ENCODE results near the gene INF2.
"Not testable (repeated sequence)": the region's sequence is repeated elsewhere in the genome, so short reads cannot be mapped to it uniquely, and the experiment has no call there.

Gene INF2

DNA sequence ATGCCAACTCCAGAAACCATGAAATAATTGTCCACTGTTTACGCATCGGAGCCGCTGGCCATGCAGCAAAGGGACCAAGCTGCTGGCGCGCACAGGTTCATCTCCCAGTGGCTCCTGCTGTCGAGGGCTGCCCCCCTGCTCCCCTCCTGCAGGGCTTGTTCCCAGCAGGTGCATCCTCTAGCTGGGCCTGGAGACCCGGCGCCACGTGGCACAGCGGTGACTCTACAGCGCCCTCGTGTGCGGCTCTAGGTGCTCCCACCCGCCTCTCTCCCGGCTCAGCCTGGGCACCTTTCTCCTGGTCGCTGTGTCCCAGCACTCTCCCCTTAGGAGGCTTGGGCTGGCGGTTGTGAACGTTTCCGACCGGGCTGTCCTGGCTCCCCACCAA, 37.5 kb upstream of the INF2 start:
- no peak overlapping the region for H3K4me3 ChIP-seq (ENCODE audit: low read depth, low read length)
- TF ChIP-seq, protein P1, sequence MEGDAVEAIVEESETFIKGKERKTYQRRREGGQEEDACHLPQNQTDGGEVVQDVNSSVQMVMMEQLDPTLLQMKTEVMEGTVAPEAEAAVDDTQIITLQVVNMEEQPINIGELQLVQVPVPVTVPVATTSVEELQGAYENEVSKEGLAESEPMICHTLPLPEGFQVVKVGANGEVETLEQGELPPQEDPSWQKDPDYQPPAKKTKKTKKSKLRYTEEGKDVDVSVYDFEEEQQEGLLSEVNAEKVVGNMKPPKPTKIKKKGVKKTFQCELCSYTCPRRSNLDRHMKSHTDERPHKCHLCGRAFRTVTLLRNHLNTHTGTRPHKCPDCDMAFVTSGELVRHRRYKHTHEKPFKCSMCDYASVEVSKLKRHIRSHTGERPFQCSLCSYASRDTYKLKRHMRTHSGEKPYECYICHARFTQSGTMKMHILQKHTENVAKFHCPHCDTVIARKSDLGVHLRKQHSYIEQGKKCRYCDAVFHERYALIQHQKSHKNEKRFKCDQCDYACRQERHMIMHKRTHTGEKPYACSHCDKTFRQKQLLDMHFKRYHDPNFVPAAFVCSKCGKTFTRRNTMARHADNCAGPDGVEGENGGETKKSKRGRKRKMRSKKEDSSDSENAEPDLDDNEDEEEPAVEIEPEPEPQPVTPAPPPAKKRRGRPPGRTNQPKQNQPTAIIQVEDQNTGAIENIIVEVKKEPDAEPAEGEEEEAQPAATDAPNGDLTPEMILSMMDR (conservative IDR thresholded peaks at IDR 0.05; ENCODE audit: low read depth, low read length) = no peak
- DNase-seq (ENCODE audit: low read depth) = no peak

DNA sequence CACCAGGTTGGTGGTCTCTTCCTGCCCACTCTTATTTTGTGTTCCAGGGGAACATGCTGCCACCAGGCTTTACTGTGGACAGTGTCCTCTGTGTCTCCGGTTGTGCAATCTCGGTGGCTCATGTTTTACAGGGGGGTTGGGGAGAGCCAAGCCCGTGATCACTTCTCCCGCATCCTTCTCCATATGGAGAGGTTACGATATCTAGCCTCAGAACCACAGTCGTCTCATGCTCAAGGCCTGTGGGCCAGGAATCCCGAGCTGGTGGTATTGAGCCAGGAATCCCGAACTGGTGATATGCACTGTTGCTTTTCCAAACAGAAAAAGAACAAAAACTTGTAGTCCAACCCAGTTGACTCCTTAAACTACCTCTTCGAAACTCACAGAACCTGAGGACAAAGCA, 37.0 kb upstream of the INF2 start:
- no peak overlapping the region for H3K4me3 ChIP-seq (ENCODE audit: low read depth, low read length)
- TF ChIP-seq, protein P1 (conservative IDR thresholded peaks at IDR 0.05; ENCODE audit: low read depth, low read length) = no peak
- DNase-seq (ENCODE audit: low read depth) = no peak

DNA sequence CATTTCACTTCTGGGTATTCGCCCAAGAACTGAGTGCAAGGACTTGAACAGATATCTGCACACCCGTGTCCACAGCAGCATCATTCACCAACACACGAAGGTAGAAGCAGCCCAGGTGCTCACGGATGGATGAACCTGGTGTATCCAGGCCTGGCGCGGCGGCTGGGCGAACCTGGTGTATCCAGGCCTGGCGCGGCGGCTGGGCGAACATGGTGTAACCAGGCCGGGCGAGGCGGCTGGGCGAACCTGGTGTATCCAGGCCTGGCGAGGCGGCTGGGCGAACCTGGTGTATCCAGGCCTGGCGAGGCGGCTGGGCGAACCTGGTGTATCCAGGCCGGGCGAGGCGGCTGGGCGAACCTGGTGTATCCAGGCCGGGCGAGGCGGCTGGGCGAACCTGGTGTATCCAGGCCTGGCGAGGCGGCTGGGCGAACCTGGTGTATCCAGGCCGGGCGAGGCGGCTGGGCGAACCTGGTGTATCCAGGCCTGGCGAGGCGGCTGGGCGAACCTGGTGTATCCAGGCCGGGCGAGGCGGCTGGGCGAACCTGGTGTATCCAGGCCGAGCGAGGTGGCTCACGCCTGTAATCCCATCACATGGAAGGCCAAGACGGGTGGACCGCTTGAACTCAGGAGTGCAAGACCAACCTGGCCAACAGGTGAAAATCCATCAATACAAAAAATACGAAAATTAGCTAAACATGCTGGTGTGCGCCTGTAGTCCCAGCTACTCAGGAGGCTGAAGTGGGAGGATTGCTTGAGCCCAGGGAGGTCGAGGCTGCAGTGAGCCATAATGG, 36.1 kb upstream of the INF2 start:
- DNase-seq (ENCODE audit: low read depth) = not testable (repeated sequence)

DNA sequence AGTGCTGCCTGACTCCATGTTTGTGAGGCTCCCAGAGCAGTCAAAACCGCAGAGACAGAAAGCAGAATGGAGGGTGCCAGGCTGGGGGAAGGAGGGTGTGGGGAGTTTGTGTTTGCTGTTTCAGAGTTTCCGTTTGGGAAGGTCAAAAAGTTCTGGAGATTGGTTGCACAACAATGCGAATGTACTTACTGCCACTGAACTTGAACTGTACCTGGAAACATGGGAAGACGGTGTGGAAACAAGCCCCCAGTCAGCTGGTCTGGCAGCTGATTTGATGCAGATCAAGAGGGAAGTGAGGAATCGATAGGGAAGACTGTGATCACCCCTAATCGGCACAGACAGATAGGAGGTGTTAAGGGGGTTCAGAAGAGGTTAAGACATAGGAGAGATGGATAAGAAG, 35.3 kb upstream of the INF2 start:
- TF ChIP-seq, protein P1 (conservative IDR thresholded peaks at IDR 0.05; ENCODE audit: low read depth, low read length) = no peak
- no peak overlapping the region for H3K4me3 ChIP-seq (ENCODE audit: low read depth, low read length)
- no peak for DNase-seq (ENCODE audit: low read depth)

More for the DNA sequence above, 36.1 kb upstream of the INF2 start:
- not testable (repeated sequence) for H3K4me3 ChIP-seq (ENCODE audit: low read depth, low read length)

DNA sequence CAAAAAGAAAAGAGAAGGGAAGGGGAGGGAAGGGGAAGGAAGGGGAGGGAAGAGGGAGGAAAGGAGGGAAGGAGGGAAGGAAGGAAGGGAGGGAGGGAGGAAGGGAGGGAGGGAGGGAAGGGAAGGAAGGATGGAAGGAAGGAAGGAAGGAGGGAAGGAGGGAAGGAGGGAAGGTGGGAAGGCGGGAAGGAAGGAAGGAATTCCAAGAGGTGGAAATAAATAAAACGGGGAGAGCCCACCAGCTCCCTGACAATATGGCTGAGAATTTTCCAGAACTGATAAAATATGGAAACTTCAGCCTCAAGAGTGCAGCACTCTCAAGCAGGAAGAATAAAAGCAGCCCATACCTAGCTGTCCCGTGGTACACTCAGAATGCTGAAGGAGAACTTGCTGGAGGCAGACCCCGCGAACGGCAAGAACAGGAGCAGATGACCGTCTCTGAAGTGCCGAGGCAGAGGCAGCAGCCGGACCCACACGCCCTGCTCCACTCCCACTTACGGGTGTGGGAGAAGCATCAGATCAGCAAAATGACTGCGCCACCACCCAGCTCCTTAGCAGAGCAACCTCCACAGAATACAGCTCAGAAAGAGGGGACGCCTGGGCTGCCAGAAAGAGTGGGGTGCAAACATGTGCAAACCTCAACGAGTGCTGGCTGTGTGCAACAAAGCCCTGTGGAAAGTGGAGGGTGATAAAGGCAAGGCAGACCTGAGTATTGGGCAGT, 34.1 kb upstream of the INF2 start:
- no peak for DNase-seq (ENCODE audit: low read depth)
- TF ChIP-seq, protein P1 (conservative IDR thresholded peaks at IDR 0.05; ENCODE audit: low read depth, low read length) = no peak
- H3K4me3 ChIP-seq (ENCODE audit: low read depth, low read length) = no peak overlapping the region

DNA sequence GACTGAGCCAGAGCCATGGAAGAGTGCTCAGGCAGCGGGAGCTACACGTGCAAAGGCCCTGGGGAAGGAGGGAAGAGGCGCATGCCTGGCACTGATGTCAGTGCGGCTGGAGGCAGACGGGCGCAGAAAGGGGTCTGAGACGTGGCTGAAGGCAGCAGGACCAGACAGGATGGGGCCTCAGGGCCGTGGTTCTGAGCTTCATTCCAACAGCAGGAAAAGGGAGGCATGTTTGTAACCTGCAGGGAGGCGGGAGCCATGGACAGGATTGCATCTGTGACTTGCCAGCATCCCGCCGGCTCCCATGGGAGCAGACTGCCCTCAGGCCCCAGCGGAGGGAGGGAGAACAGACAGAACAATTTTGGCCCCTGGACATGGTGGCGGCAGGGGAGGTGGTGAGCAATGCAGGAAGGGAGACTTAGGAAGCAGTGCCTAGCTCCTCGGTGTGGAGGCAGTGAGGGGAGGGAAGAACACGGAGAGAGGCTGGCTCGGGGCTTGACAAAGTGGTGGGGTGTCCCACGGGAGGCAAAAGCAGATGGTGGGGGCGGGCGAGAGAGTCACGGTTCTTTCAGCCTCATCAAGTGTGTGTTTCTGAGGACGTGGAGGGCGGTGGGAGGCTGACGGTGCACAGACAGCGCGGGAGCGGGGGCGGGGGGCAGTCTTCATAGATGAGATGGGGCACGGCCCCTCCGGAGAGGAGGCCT, 33.3 kb upstream of the INF2 start:
- no peak for DNase-seq (ENCODE audit: low read depth)
- no peak overlapping the region for H3K4me3 ChIP-seq (ENCODE audit: low read depth, low read length)
- TF ChIP-seq, protein P1 (conservative IDR thresholded peaks at IDR 0.05; ENCODE audit: low read depth, low read length) = no peak

DNA sequence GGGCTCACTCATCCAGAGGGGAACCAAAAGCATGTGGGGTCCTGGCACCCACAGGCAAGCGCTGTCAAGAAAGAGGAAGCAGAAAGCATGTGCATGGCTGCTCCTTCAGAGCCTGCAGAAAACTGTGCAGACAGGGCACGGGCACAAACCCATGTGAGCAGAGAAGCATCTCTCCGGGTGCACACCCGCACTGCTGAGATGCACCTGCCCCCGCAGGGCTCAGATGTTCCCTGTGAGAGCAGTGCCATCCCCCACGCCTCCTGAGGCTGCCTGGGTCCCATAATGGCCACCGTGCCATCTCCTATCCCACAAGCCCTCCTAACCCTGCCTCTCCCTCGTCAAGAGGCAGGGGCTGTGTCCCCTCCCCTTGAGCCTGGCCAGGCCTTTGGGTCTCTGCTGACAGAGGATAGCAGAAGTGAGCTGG, 32.3 kb upstream of the INF2 start:
- DNase-seq (ENCODE audit: low read depth) = no peak
- no peak overlapping the region for H3K4me3 ChIP-seq (ENCODE audit: low read depth, low read length)
- TF ChIP-seq, protein P1 (conservative IDR thresholded peaks at IDR 0.05; ENCODE audit: low read depth, low read length) = no peak
